AG04450 (cell line): ENCODE results near the gene NCOA1. TPM values are rescaled to one million over a fixed set of nuclear protein-coding genes. Genes with fewer than 3 reads are reported as not detected.
"Not testable (repeated sequence)": the region's sequence is repeated elsewhere in the genome, so short reads cannot be mapped to it uniquely, and the experiment has no call there.

ENCODE experiments used
- CTCF ChIA-PET: fragments of 300-600, 350-600 bp; formaldehyde crosslinking; extraction: SDS; loops from one replicate; lab custom pipeline; 2022; ENCODE audit warnings: antibody characterized with exemption, inconsistent platforms; lab: Charles Lee
- POLR2A ChIA-PET: fragments of 350-600 bp; formaldehyde crosslinking; extraction: SDS; loops from one replicate; lab custom pipeline; 2021; ENCODE audit warnings: antibody characterized with exemption, inconsistent platforms; lab: Yijun Ruan, JAX
- DNase-seq: peaks from one replicate; pipeline ENCODE4 v3.0.0-alpha.2; 2011; ENCODE audit warnings: low read depth, low spot score
- H3K27ac ChIP-seq: one replicate; pipeline ENCODE4 v1.5.1; 2012; ENCODE audit warnings: low read depth, low read length, control low read depth
- H3K27me3 ChIP-seq: one replicate; pipeline ENCODE4 v1.6.0; 2012; ENCODE audit warnings: low read length; ENCODE audit not compliant: control insufficient read depth, insufficient read depth
- H3K4me3 ChIP-seq: 2 replicates; pipeline ENCODE4 v1.5.1; 2011; ENCODE audit warnings: mild to moderate bottlenecking, low read depth, low read length, control low read depth
- H3K9me3 ChIP-seq: 2 replicates; pipeline ENCODE4 v1.5.1; 2012; ENCODE audit warnings: low read length; ENCODE audit not compliant: control insufficient read depth, insufficient read depth
- CTCF ChIP-seq: IDR thresholded peaks from 2 replicates; pipeline ENCODE4 v1.5.1; 2011; ENCODE audit warnings: low read depth, low read length, control low read depth, inconsistent platforms
- polyA plus RNA-seq: library from polyadenylated mRNA; depleted of rRNA; stranded (reverse); fragments of >200 nt; gene quantifications from 2 replicates; pipeline ENCODE4 v1.2.3, GENCODE V29; 2011

NCOA1 gene
- polyA plus RNA-seq, 1 experiment = 20.8 TPM

GRCh38 chr2:24566630-24567029 is 75.6 kb downstream of the NCOA1 start:
- POLR2A ChIA-PET = no interaction called here

GRCh38 chr2:24568551-24568950 is 77.5 kb downstream of the NCOA1 start:
- H3K4me3 ChIP-seq = no peak overlapping the region
- DNase-seq = no peak
- no peaks in the 10 kb centered on the region for H3K27me3 ChIP-seq
- ChIA-PET CTCF (no interaction called here), POLR2A (no interaction called here)
- TF ChIP-seq CTCF = no peak
- H3K27ac ChIP-seq = no peak overlapping the region
- H3K9me3 ChIP-seq = peaks cover 13% of the 10 kb centered on the region

More at GRCh38 chr2:24566630-24567029, 75.6 kb downstream of the NCOA1 start:
- no peak for TF ChIP-seq CTCF
- Histone ChIP-seq H3K27me3 (no peaks in the 10 kb centered on the region), H3K4me3 (no peak overlapping the region), H3K27ac (no peak overlapping the region), H3K9me3 (peaks cover 13% of the 10 kb centered on the region)
- DNase-seq = no peak
- CTCF ChIA-PET = no interaction called here

- not testable (repeated sequence) for DNase-seq, H3K4me3 ChIP-seq, H3K27me3 ChIP-seq, H3K27ac ChIP-seq
- ChIA-PET CTCF (interaction anchor here (1.2 kb wide), 1 partner anchor 258 kb away, joined by 5 read pairs; no protein-coding TSS in a partner anchor), POLR2A (interaction anchor here (0.6 kb wide), 1 partner anchor 212 kb away, joined by 3 read pairs; no protein-coding TSS in a partner anchor)
- H3K9me3 ChIP-seq = peaks cover 13% of the 10 kb centered on the region
These were observed 78.5 kb downstream of the NCOA1 start for GRCh38 chr2:24569565-24569964.

- H3K9me3 ChIP-seq = peaks cover 13% of the 10 kb centered on the region
- H3K27me3 ChIP-seq = no peaks in the 10 kb centered on the region
- ChIA-PET CTCF (interaction anchor here (1.2 kb wide), 1 partner anchor 258 kb away, joined by 5 read pairs; no protein-coding TSS in a partner anchor), POLR2A (no interaction called here)
- H3K4me3 ChIP-seq = no peak overlapping the region
- no peak for TF ChIP-seq CTCF
- DNase-seq = no peak
- no peak overlapping the region for H3K27ac ChIP-seq
These were observed 79.2 kb downstream of the NCOA1 start for GRCh38 chr2:24570225-24570624.

GRCh38 chr2:24571828-24572442 is 80.9 kb downstream of the NCOA1 start:
- H3K27ac ChIP-seq = no peak overlapping the region
- TF ChIP-seq CTCF = no peak
- no peak overlapping the region for H3K4me3 ChIP-seq
- POLR2A ChIA-PET = no interaction called here
- H3K27me3 ChIP-seq = no peaks in the 10 kb centered on the region
- H3K9me3 ChIP-seq = no peaks in the 10 kb centered on the region; the same call in 1 of the 2 replicates
- CTCF ChIA-PET = no interaction called here
- DNase-seq = no peak
